ENCODE measurements around the gene BBX. TPM values are rescaled to one million over a fixed set of nuclear protein-coding genes. Genes with fewer than 3 reads are reported as not detected.
"Not testable (repeated sequence)": the region's sequence is repeated elsewhere in the genome, so short reads cannot be mapped to it uniquely, and the experiment has no call there.

Gene BBX
- total RNA-seq, 4 donors from 2014 or later: 55.6 to 86.7 (median 73.0) TPM

DNA sequence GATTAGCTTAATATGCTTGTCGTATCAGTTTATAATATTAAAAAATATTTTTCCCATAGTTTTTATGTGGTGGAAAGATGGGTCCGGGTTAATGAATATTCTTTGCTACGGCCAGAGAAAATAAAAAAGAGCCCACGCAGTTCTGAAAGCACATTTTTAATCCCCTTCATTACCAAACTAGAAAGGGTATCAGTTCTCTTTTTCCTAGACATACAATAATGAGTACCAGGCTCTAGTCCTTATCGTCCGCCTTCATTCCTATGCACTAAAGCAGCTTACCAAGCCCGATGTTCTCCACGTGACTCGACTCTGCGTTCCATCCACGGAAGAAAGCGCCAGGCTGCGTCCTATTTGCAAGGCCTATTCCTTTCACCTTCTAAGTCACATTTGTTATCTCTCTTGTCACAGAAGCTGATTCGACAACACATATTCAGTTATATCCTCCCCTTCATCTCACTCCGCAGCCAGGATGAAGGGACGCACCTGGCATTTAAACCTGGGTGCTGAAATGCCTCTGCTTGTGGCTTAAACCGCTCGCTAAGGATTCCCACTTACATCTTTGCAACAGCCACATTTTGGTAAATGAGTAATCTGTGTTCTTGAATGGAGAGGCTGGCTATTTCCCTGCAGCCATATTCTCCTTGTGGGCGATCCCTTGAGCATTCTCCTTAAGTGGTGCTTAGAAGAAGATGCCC is 311.1 kb downstream of the BBX start:
- WGBS, 2 donors (ENCODE audit: low coverage in 1 of 2): 92 to 96% methylated on average over 10 to 13 of the region's 19 CpGs
- no peaks in the 10 kb centered on the region for H3K36me3 ChIP-seq
- no peaks in the 10 kb centered on the region for H3K9me3 ChIP-seq
- H3K27me3 ChIP-seq: no peaks in the 10 kb centered on the region
- TF ChIP-seq POLR2A (IDR thresholded peaks at IDR 0.05) (no peak), CTCF (IDR thresholded peaks at IDR 0.05) (no peak), POLR2AphosphoS5 (IDR thresholded peaks at IDR 0.05) (no peak), EP300 (IDR thresholded peaks at IDR 0.05) (no peak)
- no peak overlapping the region for H3K27ac ChIP-seq
- H3K4me3 ChIP-seq: no peak overlapping the region
- no peaks in the 10 kb centered on the region for H3K4me1 ChIP-seq
- ATAC-seq: no peak

DNA sequence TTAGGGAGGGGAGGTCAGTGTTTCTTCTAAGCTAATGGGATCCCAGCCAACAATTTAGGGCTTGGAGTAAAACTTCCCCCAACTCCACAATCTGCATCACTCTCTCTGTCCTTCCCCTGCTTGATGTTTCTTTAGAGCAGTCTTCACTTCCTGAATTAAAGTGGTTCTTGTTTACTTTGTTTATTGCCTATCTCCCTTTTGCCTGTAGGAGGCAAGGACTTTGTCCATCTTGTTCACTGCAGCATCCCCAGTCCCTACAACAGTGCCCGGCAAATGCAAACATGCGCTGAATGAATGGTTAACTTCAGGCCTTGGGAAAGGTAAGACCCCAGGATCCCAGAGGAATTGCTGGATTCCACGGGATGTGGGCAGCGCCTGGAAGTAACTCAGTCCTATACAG is 312.2 kb downstream of the BBX start:
- WGBS, 2 donors (ENCODE audit: low coverage in 1 of 2): 0% methylated on average over 1 of the region's 4 CpGs; no CpG with 5 or more reads in 1 of the 2 donors
- ATAC-seq: not testable (repeated sequence)

GRCh38 chr3:107837895-107838612 is 315.3 kb downstream of the BBX start:
- no peaks in the 10 kb centered on the region for H3K27me3 ChIP-seq
- no peaks in the 10 kb centered on the region for H3K36me3 ChIP-seq
- TF ChIP-seq POLR2AphosphoS5 (IDR thresholded peaks at IDR 0.05) (no peak), CTCF (IDR thresholded peaks at IDR 0.05) (no peak), EP300 (IDR thresholded peaks at IDR 0.05) (no peak), POLR2A (IDR thresholded peaks at IDR 0.05) (no peak)
- H3K4me3 ChIP-seq: no peak overlapping the region
- no peaks in the 10 kb centered on the region for H3K4me1 ChIP-seq
- H3K27ac ChIP-seq: no peak overlapping the region
- WGBS, 2 donors (ENCODE audit: low coverage in 1 of 2): 68 to 77% methylated on average over 4 to 5 of the region's 5 CpGs
- no peaks in the 10 kb centered on the region for H3K9me3 ChIP-seq
- no peak for ATAC-seq

More for the DNA sequence above, 312.2 kb downstream of the BBX start:
- H3K27me3 ChIP-seq, H3K9me3 ChIP-seq, H3K36me3 ChIP-seq, H3K4me1 ChIP-seq, H3K27ac ChIP-seq, H3K4me3 ChIP-seq: not testable (repeated sequence)

DNA sequence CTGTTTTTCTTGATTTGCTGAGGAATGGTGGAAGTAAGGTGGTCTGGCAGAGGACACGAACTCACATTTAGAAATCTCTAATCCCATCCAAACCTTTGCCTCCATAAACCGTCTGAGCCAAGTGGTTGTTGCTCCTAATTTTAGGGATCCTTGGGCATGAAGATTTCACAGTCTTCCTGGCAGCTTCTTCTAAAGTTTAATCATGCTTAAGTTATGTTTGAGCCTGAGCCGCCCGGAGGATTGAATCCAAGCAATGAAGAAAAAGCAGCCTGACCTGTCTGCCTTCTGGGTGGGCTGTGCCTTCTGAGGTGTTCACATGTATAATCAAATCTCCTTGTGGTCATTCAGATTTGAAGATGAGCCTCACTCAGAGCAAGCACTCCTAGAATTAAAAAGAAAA is 319.1 kb downstream of the BBX start:
- TF ChIP-seq CTCF (IDR thresholded peaks at IDR 0.05): no peak
- TF ChIP-seq EP300 (IDR thresholded peaks at IDR 0.05): no peak
- TF ChIP-seq POLR2A (IDR thresholded peaks at IDR 0.05): no peak
- no peak for TF ChIP-seq POLR2AphosphoS5 (IDR thresholded peaks at IDR 0.05)
- Histone ChIP-seq H3K27ac (no peak overlapping the region), H3K4me3 (no peak overlapping the region), H3K9me3 (no peaks in the 10 kb centered on the region), H3K4me1 (no peaks in the 10 kb centered on the region), H3K36me3 (no peaks in the 10 kb centered on the region), H3K27me3 (no peaks in the 10 kb centered on the region)
- 43 to 61% methylated on average over 1 to 2 of the region's 4 CpGs for WGBS, 2 donors (ENCODE audit: low coverage in 1 of 2)
- ATAC-seq: no peak

GRCh38 chr3:107842940-107843339 is 320.2 kb downstream of the BBX start:
- no peak for TF ChIP-seq EP300 (IDR thresholded peaks at IDR 0.05)
- no peak for TF ChIP-seq CTCF (IDR thresholded peaks at IDR 0.05)
- TF ChIP-seq POLR2A (IDR thresholded peaks at IDR 0.05): no peak
- TF ChIP-seq POLR2AphosphoS5 (IDR thresholded peaks at IDR 0.05): no peak
- Histone ChIP-seq H3K9me3 (no peaks in the 10 kb centered on the region), H3K36me3 (no peaks in the 10 kb centered on the region), H3K27me3 (no peaks in the 10 kb centered on the region), H3K27ac (no peak overlapping the region), H3K4me3 (no peak overlapping the region), H3K4me1 (no peaks in the 10 kb centered on the region)
- ATAC-seq: no peak
- WGBS, 2 donors (ENCODE audit: low coverage in 1 of 2): 79 to 90% methylated on average over 6 to 7 of the region's 8 CpGs

All from gastroesophageal sphincter (tissue), 4 donors.